Parathyroid adenoma (tissue), 2 donors: ENCODE results near the gene RBMS1.

ENCODE experiments used
- H2AFZ ChIP-seq: fragments of 300-600 bp; sonication (generic); one replicate; pipeline ENCODE4 v1.7.0; 2017; ENCODE audit warnings: antibody characterized with exemption, mild to moderate bottlenecking
- H3K27ac ChIP-seq: fragments of 300-600 bp; sonication (generic); one replicate; pipeline ENCODE4 v1.7.0; 2017
- H3K27me3 ChIP-seq: fragments of 300-600 bp; sonication (generic); one replicate; pipeline ENCODE4 v1.7.0; 2017; ENCODE audit warnings: low read length; ENCODE audit not compliant: control insufficient read depth, insufficient read depth
- H3K36me3 ChIP-seq: fragments of 300-600 bp; sonication (generic); one replicate; pipeline ENCODE4 v1.7.0; 2017; ENCODE audit warnings: low read length; ENCODE audit not compliant: control insufficient read depth, insufficient read depth
- H3K4me1 ChIP-seq: fragments of 300-600 bp; sonication (generic); one replicate; pipeline ENCODE4 v1.7.0; 2017; ENCODE audit warnings: control low read depth
- H3K4me2 ChIP-seq: fragments of 300-600 bp; sonication (generic); one replicate; pipeline ENCODE4 v1.7.0; 2017; ENCODE audit warnings: low read length
- H3K4me3 ChIP-seq: fragments of 300-600 bp; sonication (generic); one replicate; pipeline ENCODE4 v1.7.0; 2017; ENCODE audit warnings: low read depth, low read length
- H3K79me2 ChIP-seq: fragments of 300-600 bp; sonication (generic); one replicate; pipeline ENCODE4 v1.7.0; 2017; ENCODE audit warnings: control low read depth
- H3K9ac ChIP-seq: fragments of 300-600 bp; sonication (generic); one replicate; pipeline ENCODE4 v1.7.0; 2017; ENCODE audit warnings: mild to moderate bottlenecking
- H3K9me3 ChIP-seq: fragments of 300-600 bp; sonication (generic); one replicate; pipeline ENCODE4 v1.7.0; 2017; ENCODE audit warnings: low read length; ENCODE audit not compliant: control insufficient read depth
- TF ChIP-seq, protein P1 (sequence below): fragments of 300-600 bp; sonication (generic); IDR thresholded peaks from one replicate; pipeline ENCODE4 v1.7.0; 2017; ENCODE audit warnings: antibody characterized with exemption, mild to moderate bottlenecking
- donor health status: primary hyperparathyroidism.

Gene RBMS1

DNA sequence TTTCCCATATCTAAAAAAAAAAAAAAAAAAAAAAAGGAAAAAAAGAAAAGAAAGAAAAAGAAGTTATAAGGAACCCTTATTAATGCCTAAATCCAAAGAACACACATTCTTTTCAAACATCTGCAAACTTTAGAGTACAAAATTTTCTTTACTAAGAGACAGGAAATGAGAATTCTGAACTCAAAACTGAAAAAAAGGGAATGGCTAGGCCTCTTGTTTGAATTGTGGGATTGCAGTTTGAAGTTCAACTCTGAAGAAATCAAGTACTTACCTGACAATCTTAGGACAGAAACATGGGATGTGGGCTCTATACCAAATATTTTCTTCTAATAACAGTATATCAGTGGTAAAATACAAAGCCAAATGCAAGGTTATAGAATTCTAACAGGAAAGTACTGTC, 175.4 kb downstream of the RBMS1 start:
- H3K4me2 ChIP-seq, result no peak overlapping the region
- H3K79me2 ChIP-seq, result peaks cover 66% of the 10 kb centered on the region
- no peaks in the 10 kb centered on the region for H3K36me3 ChIP-seq
- H3K9me3 ChIP-seq, result no peaks in the 10 kb centered on the region
- TF ChIP-seq, protein P1, sequence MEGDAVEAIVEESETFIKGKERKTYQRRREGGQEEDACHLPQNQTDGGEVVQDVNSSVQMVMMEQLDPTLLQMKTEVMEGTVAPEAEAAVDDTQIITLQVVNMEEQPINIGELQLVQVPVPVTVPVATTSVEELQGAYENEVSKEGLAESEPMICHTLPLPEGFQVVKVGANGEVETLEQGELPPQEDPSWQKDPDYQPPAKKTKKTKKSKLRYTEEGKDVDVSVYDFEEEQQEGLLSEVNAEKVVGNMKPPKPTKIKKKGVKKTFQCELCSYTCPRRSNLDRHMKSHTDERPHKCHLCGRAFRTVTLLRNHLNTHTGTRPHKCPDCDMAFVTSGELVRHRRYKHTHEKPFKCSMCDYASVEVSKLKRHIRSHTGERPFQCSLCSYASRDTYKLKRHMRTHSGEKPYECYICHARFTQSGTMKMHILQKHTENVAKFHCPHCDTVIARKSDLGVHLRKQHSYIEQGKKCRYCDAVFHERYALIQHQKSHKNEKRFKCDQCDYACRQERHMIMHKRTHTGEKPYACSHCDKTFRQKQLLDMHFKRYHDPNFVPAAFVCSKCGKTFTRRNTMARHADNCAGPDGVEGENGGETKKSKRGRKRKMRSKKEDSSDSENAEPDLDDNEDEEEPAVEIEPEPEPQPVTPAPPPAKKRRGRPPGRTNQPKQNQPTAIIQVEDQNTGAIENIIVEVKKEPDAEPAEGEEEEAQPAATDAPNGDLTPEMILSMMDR, result no peak
- no peaks in the 10 kb centered on the region for H3K27me3 ChIP-seq
- no peak overlapping the region for H2AFZ ChIP-seq
- H3K27ac ChIP-seq, result no peak overlapping the region
- H3K9ac ChIP-seq, result no peak overlapping the region
- H3K4me3 ChIP-seq, result no peak overlapping the region
- H3K4me1 ChIP-seq, result peaks cover 25% of the 10 kb centered on the region

DNA sequence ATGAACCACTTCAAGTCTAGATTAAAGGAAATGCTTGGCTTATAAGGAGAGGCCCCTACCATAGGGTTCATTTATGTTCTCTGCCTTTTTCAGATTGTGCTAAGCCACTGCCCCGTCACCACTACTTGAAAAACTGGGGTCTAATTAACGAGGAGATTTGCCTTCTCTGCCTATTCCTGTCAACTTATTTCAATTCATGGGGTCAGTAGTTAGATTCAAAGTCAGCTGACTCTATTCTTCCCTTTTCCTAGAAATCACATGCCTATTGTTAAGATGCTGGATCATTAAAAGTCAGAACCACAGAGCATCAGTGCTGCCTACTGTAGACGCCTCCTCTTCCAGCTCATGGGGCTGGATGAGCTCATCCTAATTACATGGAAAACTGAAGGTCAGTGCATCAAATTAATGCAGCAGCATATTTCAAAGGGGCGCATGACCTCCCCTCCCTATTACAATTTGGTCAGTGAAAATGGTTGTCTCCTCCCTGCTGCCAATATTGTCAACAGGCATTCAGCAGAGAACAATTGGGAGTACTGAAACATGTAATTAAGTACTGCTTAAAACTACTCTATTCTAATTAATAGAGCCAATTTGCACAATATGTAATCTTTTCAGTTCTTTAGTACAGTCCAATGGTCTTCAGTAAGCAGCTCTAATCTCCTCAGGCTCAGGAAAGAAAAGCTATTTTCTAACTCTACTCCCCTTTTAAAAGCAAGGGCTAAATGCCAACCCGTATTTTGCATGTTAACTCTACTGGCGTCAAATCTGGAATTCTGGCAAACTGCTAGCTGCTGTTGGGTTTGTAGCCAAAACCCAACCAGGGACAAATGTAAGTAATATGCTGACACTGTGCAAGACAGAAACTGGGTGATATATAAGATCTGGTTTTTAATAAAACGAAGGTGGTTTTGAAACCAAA, 176.2 kb downstream of the RBMS1 start:
- peak overlapping the region; percentile 45 for H3K27ac ChIP-seq
- H3K4me3 ChIP-seq, result no peak overlapping the region
- H3K27me3 ChIP-seq, result no peaks in the 10 kb centered on the region
- H3K36me3 ChIP-seq, result no peaks in the 10 kb centered on the region
- TF ChIP-seq, protein P1, result no peak
- no peaks in the 10 kb centered on the region for H3K9me3 ChIP-seq
- peak overlapping the region; percentile 11 for H3K4me2 ChIP-seq
- H2AFZ ChIP-seq, result no peak overlapping the region
- peaks cover 58% of the 10 kb centered on the region for H3K79me2 ChIP-seq
- peaks cover 25% of the 10 kb centered on the region for H3K4me1 ChIP-seq
- H3K9ac ChIP-seq, result no peak overlapping the region

DNA sequence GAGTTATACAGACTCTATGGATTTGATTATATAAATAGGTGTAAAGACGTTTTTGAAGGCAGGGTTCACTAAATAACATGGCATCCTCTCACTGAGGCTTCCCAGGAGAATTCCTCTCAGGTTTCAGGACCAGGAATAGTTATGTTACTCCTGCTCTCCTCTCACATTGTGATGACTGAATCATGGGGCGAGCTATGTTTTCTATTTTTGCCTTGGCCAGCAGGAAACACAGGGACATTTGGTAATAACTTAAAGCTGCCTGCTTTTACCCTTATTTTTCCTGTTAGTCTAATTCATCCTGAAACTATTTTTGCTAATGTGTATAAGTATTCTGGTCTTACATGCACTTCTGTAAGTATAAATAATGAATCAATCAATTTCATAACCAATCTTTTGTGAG, 178.3 kb downstream of the RBMS1 start:
- Histone ChIP-seq H2AFZ (no peak overlapping the region), H3K27ac (no peak overlapping the region), H3K4me1 (peaks cover 25% of the 10 kb centered on the region), H3K4me3 (no peak overlapping the region), H3K4me2 (no peak overlapping the region), H3K9me3 (no peaks in the 10 kb centered on the region), H3K27me3 (no peaks in the 10 kb centered on the region), H3K79me2 (peaks cover 38% of the 10 kb centered on the region), H3K36me3 (no peaks in the 10 kb centered on the region), H3K9ac (no peak overlapping the region)
- TF ChIP-seq, protein P1, result no peak

DNA sequence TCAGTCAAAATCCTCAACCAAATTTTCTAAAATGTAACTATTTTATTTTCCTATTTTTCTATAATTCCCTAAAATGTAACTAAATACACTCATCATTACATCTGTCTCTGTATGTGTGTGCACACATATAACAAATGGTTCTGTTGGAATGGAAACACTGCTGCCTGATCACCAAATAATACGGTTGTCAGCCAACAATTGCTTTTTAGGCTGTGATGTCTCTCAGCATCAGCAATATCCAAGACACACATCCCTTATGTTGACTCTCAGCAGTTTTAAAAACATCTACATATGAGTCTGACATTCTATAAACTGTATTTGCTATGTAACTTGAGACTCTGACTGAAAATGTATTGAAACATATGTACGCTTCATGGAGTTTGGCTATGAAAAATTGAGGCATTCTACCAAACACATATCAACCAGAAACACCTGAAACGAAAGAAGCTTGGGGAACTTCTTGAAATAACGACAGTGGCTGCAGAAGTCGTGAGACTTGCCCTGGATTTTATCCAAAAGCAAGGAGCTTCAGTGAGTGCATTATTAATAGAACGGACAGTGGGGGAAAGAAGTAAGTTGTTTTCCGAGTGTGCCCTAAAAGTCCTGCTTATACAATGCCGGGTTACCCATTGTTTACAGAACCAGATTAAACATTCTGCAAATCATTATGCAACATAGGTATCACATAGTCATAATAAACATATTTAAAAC, 183.3 kb downstream of the RBMS1 start:
- no peak overlapping the region for H3K9ac ChIP-seq
- H3K4me1 ChIP-seq, result peaks cover 28% of the 10 kb centered on the region
- no peaks in the 10 kb centered on the region for H3K36me3 ChIP-seq

More for the DNA sequence above, 183.3 kb downstream of the RBMS1 start:
- H2AFZ ChIP-seq, result no peak overlapping the region
- no peak overlapping the region for H3K4me2 ChIP-seq
- H3K9me3 ChIP-seq, result no peaks in the 10 kb centered on the region
- H3K79me2 ChIP-seq, result peaks cover 12% of the 10 kb centered on the region
- no peak overlapping the region for H3K4me3 ChIP-seq
- TF ChIP-seq, protein P1, result no peak
- peak overlapping the region; percentile 42 for H3K27ac ChIP-seq
- no peaks in the 10 kb centered on the region for H3K27me3 ChIP-seq
